Measurements from ENCODE around the gene SMC1B.

Gene SMC1B

GRCh38 chr22:45455621-45456020 lies 42.2 kb upstream of the SMC1B start:
- TF ChIP-seq, protein P1, sequence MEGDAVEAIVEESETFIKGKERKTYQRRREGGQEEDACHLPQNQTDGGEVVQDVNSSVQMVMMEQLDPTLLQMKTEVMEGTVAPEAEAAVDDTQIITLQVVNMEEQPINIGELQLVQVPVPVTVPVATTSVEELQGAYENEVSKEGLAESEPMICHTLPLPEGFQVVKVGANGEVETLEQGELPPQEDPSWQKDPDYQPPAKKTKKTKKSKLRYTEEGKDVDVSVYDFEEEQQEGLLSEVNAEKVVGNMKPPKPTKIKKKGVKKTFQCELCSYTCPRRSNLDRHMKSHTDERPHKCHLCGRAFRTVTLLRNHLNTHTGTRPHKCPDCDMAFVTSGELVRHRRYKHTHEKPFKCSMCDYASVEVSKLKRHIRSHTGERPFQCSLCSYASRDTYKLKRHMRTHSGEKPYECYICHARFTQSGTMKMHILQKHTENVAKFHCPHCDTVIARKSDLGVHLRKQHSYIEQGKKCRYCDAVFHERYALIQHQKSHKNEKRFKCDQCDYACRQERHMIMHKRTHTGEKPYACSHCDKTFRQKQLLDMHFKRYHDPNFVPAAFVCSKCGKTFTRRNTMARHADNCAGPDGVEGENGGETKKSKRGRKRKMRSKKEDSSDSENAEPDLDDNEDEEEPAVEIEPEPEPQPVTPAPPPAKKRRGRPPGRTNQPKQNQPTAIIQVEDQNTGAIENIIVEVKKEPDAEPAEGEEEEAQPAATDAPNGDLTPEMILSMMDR (IDR thresholded peaks at IDR 0.05; ENCODE audit: extremely low read depth, missing control alignments), result no peak
- no peak for DNase-seq (ENCODE audit: low spot score)

DNA sequence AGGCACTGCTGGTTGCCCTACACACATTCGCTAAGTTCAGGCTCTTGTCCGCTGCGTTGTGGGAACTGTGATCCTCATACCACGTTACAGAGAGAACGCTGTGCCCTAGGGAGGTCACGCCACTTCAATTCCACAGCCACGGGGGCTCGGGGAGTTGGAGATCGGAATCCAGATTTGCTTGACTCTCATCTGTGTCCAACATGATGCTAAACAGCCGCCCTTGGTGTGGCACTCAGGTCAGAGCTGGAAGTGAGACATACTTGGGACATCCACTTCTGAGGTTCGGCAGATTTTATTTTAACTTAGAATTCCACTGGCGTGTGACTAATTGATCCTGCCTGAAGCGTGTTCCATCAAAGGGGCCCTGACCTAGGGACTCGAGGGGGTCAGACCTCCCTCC lies 41.8 kb upstream of the SMC1B start:
- DNase-seq (ENCODE audit: low spot score), result no peak
- TF ChIP-seq, protein P1 (IDR thresholded peaks at IDR 0.05; ENCODE audit: extremely low read depth, missing control alignments), result no peak

GRCh38 chr22:45454275-45454674 lies 40.9 kb upstream of the SMC1B start:
- TF ChIP-seq, protein P1 (IDR thresholded peaks at IDR 0.05; ENCODE audit: extremely low read depth, missing control alignments), result no peak

GRCh38 chr22:45453764-45454163 lies 40.4 kb upstream of the SMC1B start:
- no peak for DNase-seq (ENCODE audit: low spot score)
- TF ChIP-seq, protein P1 (IDR thresholded peaks at IDR 0.05; ENCODE audit: extremely low read depth, missing control alignments), result no peak

More at GRCh38 chr22:45454275-45454674, 40.9 kb upstream of the SMC1B start:
- DNase-seq (ENCODE audit: low spot score), result no peak

GRCh38 chr22:45452565-45453379 lies 39.4 kb upstream of the SMC1B start:
- no peak for DNase-seq (ENCODE audit: low spot score)

GRCh38 chr22:45451972-45452371 lies 38.6 kb upstream of the SMC1B start:
- DNase-seq (ENCODE audit: low spot score), result no peak
- TF ChIP-seq, protein P1 (IDR thresholded peaks at IDR 0.05; ENCODE audit: extremely low read depth, missing control alignments), result no peak

More at GRCh38 chr22:45452565-45453379, 39.4 kb upstream of the SMC1B start:
- TF ChIP-seq, protein P1 (IDR thresholded peaks at IDR 0.05; ENCODE audit: extremely low read depth, missing control alignments), result no peak

GRCh38 chr22:45450921-45451651 lies 37.7 kb upstream of the SMC1B start:
- DNase-seq (ENCODE audit: low spot score), result no peak
- TF ChIP-seq, protein P1 (IDR thresholded peaks at IDR 0.05; ENCODE audit: extremely low read depth, missing control alignments), result no peak

Measured in GM20000 (cell line).